Measurements from ENCODE around the gene EMC10.

DNA sequence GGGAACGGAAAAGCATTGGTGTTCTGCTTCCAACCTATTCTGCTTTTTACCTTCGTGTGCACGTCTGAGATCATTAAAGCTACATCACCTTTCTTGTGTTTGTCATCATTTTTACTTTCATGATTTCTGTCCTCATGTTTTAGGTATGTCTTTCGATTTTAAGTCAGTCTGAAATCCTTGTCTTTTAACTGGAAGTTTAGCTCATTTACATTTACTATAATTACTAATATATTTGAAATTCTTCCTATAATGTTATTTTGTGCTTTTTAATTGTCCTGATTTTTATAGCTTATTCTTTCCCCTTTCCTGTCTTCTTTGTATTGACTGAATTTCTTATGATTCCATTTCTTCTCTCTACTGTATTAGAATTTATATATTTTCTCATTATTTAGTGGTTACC lies 56.6 kb downstream of the EMC10 start:
- TF ChIP-seq EZH2 (IDR thresholded peaks at IDR 0.05; ENCODE audit: borderline replicate concordance, low read length), result no peak
- TF ChIP-seq, protein P1, sequence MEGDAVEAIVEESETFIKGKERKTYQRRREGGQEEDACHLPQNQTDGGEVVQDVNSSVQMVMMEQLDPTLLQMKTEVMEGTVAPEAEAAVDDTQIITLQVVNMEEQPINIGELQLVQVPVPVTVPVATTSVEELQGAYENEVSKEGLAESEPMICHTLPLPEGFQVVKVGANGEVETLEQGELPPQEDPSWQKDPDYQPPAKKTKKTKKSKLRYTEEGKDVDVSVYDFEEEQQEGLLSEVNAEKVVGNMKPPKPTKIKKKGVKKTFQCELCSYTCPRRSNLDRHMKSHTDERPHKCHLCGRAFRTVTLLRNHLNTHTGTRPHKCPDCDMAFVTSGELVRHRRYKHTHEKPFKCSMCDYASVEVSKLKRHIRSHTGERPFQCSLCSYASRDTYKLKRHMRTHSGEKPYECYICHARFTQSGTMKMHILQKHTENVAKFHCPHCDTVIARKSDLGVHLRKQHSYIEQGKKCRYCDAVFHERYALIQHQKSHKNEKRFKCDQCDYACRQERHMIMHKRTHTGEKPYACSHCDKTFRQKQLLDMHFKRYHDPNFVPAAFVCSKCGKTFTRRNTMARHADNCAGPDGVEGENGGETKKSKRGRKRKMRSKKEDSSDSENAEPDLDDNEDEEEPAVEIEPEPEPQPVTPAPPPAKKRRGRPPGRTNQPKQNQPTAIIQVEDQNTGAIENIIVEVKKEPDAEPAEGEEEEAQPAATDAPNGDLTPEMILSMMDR (conservative IDR thresholded peaks at IDR 0.05 in 1 of 2, IDR thresholded peaks at IDR 0.05 in 1 of 2; ENCODE audit: extremely low read depth in 1 of 2, insufficient read depth in 1 of 2, low read depth in 1 of 2, low read length in 2 of 2), result no peak
